ENCODE data around the gene TDP2.
A peak's percentile ranks its signal among the peaks of the same experiment; 100 is the strongest.

The TDP2 gene, protein sequence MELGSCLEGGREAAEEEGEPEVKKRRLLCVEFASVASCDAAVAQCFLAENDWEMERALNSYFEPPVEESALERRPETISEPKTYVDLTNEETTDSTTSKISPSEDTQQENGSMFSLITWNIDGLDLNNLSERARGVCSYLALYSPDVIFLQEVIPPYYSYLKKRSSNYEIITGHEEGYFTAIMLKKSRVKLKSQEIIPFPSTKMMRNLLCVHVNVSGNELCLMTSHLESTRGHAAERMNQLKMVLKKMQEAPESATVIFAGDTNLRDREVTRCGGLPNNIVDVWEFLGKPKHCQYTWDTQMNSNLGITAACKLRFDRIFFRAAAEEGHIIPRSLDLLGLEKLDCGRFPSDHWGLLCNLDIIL

DNA sequence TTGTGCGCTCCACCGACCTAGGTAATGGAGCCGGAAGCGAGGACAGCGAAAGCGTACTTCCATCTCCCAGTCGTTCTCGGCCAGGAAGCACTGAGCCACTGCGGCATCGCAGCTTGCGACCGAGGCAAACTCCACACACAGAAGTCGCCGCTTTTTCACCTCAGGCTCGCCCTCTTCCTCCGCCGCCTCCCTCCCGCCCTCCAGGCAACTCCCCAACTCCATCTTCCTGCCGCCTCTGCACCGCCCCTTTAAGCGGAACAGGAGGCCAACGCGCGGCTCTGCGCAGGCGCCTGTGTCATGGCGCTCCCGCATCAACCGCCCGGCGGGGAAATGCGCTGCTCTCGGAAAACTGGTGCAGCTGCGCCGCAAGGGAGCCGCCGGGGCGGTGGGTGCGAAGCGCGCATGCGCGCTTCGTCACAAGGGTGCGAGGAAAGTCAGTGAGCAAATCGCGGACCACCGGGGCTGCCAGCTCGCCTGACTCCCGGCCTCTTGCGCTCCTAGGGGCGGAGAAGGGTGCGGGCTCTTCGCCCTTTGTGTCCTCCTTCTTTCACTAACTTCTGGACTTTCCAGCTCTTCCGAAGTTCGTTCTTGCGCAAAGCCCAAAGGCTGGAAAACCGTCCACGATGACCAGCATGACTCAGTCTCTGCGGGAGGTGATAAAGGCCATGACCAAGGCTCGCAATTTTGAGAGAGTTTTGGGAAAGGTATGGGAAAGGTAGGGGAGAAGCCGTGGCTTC is at the start of gene TDP2, which contains the start of gene ACOT13:
TDP2 (minus strand) TSS at position 259 of the 737 bp plus-strand sequence; CDS start at position 222, 37 bp downstream.
ACOT13 (plus strand) TSS at position 437 of the 737 bp plus-strand sequence; CDS start at position 624, 187 bp downstream.
- peak; percentile 96 for DNase-seq (ENCODE audit: low spot score)

DNA sequence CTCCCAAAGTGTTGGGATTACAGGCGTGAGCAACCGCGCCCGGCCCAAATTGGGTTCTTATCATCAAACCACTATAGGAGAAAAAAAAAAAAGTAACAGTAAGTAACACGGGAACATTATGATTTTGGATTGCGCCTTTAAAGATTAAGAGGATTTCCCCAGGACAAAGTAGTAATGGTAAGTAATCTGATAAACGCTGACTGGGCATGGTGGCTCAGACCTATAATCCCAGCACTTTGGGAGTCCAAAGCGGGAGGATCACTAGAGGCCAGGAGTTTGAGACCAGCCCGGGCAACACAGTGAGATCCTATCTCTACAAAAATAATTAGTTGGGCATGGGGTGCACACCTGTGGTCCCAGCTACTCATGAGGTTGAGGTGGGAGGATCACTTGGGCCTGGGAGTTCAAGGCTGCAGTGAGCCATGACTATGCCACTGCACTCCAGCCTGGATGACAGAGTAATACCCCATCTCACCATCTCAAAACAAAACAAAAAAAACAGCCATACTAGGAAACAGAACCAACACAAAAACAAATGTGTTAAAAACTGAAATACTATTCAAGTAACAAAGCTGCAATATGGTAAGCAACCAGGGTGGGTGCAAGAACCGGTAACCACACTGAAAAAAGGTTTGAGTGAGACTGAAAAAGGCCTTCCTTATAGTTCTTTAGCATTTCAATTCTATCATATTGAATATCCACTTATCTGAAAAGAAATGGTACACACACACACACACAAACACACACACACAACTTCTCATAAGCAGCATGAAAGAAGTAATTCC is 44.0 kb upstream of the TDP2 start:
- DNase-seq (ENCODE audit: low spot score) = no peak

DNA sequence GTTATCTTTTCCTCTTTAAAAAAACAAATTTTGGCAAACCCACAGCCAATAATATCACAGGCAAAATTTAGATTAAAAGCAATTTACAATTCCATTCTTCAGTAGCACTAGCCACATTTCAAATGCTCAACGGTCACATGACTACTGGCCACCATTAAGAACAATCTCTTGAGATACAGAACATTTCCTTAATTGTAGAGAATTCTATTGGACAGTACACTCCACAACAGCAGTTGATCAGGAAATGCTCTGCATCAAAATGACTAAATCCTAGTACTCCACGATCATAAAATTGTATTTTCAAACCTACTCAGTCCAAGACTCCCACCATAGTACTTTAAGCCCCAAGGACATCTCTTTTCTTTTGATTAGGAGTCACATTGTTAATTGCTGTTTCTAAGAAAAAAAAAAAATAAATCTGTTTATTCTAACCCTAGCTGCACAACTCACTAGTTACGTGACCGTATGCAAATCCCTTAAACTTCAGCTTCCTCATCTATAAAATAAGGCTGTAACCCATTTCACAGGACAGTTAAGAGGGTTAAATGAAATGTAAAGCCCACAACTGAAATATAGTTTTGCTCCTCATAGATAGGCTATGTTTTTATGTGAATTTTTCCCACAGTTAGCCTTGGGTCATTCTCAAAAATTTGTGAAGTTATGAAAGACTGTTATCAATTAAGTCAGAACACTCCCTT is 42.5 kb upstream of the TDP2 start:
- DNase-seq (ENCODE audit: low spot score) = no peak

DNA sequence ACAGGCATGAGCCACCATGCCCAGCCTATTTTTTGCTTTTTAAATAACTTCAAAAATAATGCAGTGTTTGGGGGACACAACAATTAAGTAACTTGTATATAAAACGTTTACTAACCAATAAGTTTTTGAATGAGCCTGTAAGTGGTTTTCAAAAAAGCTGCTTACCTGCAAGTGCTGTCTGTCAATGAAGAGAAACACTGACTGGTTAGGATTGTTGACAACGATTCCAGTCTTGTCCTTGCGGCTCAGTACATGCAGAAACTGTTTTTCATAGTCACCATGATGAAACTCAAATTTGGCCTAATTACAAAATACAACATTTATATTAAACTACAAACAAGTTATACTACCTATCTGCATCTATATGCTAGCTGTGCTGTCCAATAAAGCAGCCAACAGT is 41.9 kb upstream of the TDP2 start:
- no peak for DNase-seq (ENCODE audit: low spot score)

DNA sequence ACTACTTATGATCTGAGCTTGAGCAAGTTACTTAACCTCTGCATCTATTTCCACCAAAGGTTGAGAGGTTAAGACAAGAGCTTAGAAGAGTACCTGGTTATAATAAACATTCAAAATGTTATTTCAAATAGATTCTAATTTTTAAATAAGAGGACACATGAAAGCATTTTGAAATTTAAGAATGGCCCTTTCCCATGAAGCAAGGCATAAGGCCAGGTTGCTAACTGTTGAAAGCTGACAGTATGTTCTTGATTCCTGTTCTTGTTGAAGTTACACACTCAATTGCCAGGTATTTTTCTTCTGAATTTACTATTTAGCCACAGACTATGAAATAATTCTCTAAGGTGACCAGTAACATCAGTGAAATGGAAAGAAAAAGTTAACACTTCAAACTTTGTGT is 37.8 kb upstream of the TDP2 start:
- DNase-seq (ENCODE audit: low spot score) = no peak

DNA sequence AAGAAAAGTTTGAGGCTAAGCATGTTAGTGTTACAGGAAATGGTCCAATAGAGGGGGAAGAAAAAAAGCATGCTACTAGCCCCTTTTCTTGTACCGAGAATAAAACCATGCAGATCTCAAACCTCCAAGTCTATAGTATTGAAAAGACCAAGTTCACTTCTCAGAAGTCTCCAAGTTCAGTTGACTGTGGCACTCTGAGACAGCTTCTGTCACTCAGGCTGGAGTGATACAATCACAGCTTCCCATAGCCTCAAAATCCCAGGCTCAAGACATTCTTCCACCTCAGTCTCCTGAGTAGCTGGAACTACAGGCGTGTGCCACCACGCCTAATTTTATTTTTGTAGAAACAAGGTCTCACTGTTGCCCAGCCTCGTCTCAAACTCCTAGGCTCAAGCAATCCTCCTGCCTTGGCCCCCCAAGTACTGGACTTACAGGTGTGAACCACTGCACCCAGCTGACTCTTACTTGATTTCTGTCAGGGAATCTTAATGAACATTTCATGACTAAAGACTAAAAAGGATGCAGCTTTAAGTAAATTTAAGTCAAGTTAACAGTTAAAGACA is 36.1 kb upstream of the TDP2 start:
- DNase-seq (ENCODE audit: low spot score) = no peak

DNA sequence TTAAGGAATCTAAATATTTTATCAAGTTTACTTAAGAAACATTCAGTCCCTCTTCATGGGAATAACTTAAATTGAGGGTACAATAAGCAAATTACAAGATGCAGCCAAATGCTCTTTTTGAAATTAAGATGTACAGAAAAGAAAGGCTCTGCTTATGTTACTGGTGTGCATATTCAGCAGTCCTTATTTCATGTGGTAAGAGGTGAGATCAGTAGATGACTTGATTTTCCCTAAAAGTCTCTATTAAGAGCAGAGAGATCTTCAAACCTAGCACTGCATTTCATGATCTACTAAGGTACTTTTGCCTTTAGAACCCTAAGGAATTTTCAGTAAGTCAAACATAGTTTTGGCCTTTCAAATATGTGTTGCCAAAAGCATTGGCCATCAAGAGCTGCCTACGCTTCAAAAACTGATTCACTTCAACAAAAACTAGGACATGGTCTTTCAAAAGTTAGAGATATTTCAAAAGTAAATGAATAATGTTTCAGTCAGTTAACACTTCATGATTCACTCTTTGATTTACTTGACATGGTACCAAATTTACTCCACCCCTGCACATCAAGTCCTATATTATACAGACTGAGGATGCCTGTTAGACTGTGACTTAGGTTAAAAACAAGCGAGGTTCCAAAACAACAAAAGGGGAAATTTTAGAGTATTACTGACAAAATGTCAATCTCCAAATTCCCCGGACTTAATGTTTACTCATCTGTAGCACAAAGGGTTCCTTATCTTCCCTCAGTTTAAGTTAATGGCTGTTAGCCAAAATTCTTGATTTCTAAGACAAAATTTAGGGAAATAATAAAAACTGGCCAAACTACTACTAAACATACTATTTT is 33.0 kb upstream of the TDP2 start:
- no peak for DNase-seq (ENCODE audit: low spot score)

DNA sequence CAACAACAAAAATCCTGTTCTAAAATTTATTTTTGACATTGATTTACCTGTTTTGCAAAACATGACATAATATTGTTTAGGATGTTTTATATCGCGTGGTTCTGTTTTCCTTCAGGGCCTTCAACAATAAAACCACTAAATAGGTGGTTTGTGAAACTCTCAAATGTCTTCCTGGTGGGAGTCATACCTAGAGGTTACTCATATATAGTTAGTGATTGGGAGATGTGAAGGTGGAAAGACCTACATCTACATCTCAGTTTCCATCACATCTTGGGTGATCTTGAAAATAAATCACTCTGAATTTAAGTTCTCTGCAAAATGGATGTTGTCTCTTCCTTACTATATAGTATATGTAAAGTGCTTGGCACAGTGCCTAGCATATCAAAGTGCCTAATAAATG is 29.4 kb upstream of the TDP2 start:
- no peak for DNase-seq (ENCODE audit: low spot score)

DNA sequence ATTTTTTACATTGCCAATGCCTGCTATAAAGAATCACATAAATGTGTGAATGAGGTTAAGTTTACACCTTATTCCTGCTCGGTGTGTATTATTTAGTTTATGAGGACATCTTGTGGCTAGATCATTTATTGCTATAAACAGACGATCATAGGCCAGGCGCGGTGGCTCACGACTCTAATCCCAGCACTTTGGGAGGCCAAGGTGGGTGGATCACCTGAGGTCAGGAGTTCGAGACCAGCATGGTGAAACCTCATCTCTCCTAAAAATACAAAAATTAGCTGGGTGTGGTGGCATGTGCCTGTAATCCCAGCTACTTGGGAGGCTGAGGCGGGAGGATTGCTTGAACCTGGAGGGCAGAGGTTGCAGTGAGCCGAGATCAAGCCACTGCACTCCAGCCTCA is 28.9 kb upstream of the TDP2 start:
- peak; percentile 64 for DNase-seq (ENCODE audit: low spot score)

DNA sequence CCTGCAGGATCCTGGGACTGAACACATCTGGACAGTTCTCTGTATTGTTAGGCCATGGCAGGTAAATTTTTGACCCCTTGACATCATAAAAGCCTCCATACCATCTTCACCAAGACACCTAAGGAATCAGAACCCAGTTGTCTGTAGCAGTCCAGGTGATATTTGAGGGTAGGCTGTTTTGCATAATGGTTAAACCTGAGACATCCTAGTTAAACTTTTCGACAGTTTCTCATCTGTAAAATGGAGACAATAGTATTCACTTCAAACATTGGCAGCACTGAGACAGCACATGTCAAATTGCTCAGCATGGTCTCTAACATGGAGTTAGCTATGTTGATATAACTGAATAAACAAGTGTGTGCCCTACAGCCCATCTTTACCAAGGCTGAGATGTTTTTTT is 27.5 kb upstream of the TDP2 start:
- no peak for DNase-seq (ENCODE audit: low spot score)

DNA sequence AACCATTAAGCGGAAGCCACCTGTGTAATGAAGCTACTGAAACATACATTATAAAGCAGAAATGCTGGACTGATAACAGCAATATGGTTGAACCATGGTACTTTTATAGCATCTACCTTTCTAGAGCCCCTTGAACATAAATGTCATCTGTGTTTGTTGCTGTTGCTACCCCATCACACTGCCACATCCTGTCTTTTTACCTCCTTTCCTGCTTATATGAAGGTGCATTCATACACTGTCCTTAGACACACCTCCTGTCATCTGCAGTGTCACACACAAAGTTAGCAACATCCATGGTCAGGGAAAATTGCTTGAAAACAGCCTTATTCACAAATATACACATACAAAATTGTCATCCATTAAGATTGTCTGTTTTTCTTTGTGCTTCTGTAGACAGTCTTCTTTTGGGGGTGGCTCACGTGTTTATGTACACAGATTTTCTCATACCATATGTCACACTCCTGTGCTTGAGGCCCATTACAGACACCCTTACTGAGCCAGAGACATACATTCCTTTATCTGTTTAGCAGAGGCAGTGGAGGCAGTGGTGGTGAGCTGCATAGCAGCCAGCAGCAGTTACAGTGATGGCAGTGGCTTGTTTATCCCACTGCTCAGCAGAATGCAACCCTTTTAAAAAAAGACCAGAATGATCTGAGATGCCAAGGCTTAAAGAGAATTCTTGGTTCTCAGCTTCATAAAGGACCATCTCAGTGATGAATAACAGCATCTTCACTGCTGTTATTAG is 26.3 kb upstream of the TDP2 start:
- DNase-seq (ENCODE audit: low spot score) = no peak

DNA sequence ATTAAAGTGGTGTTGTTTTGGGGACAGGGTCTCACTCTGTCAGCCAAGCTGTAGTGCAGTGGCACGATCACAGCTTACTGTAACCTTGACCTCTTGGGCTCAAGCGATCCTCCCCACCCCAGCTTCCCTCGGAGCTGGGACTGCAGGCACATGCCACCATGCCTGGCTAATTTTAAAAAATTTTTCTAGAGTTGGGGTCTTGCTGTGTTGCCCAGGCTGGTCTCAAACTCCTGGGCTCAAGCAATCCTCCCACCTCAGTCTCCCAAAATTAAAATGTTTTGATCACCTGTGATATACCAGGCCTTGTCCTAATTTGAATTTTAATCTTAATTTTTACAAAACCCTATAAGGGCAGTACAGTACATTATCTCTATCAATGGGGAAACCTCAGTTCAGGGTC is 25.7 kb upstream of the TDP2 start:
- no peak for DNase-seq (ENCODE audit: low spot score)

DNA sequence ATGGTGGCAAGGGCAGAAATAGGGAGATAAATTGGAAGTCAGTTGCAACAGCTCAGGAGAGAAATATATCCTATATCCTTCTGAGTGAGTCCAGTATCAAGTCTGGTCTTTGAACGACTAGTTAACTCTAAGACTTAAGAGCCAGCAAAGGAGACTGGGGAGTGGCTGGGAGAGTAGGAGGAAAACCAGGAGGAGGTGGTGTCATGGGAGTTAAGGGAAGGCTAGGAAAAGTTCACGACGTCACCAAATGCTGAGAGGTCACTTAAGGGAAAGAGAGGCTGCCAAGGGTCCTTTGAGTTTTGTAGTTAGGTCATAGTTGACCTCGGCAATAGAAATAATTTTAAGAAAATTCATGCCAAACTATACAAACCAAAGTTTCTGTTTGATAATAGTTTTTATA is 25.3 kb upstream of the TDP2 start:
- no peak for DNase-seq (ENCODE audit: low spot score)

DNA sequence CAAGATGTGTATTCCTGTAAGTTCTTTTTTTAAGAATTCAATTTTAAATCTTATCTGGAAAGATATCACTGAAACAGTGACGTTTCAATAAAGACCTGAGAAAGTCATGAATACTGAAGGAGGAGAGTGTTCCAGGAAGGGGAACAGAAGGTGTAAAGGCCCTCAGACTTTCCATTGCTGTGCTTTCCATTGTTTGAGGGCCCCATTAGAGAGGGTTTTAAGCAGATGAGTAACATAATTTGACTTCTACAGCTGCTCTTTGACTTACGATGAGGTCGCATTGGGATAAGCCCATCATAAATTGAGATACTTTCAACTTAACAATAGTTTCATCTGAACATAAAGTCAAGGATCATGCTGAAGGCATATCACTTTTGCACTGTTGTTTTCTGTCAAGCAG is 24.9 kb upstream of the TDP2 start:
- no peak for DNase-seq (ENCODE audit: low spot score)

DNA sequence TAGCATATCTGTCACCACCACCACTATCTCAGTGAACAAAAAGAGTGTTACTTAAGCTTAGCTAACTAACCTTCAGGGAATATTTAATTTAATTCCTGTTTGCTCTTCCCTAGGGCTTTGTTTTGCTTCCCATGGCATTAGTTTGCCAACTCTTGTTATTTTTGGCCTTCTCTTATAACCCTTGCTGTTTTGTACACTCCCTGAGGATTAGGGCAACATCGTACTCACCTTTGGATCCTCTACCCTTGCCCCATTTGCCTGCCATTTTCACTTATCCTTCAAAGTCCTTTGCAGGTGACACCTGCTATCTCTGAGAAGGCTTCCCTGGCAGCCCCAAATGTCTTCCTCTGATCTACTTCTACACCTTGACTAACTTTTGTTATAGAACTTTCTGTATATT is 23.9 kb upstream of the TDP2 start:
- DNase-seq (ENCODE audit: low spot score) = no peak

DNA sequence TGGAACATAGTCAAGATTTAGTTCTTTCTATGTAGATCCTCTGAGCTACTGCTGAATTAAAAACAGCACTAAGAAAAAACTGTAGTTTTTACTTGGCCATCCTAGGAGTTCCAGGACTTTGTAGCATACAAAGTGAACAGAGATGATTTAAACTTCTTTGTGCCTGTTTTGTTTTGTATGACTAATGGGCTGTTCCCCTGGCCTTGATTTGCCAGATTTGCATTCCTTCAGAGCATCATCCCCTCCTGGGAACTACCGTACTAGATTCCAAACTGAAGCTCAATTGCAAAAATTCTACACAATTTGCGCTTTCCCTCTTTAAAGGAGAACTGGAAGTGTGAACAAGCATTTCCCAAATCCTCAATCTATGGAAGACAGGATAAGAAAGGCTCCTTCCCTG is 23.3 kb upstream of the TDP2 start:
- DNase-seq (ENCODE audit: low spot score) = no peak

DNA sequence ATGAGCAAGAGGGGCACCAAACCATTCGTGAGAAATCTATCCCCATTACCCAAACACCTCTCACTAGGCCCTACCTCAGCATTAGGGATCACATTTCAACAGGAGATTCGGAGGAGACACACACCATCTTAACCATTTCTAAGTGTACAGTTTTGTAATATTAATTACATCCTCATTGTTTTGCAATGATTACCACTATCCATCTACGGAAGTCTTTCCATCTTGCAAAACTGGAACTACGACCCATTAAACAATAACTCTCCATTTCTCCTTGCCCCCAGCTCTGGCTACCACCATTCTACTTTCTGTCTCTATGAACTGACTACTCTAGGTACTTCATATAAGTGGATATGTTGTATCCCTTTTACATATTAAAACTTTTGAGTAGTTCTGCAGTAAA is 20.2 kb upstream of the TDP2 start:
- no peak for DNase-seq (ENCODE audit: low spot score)

DNA sequence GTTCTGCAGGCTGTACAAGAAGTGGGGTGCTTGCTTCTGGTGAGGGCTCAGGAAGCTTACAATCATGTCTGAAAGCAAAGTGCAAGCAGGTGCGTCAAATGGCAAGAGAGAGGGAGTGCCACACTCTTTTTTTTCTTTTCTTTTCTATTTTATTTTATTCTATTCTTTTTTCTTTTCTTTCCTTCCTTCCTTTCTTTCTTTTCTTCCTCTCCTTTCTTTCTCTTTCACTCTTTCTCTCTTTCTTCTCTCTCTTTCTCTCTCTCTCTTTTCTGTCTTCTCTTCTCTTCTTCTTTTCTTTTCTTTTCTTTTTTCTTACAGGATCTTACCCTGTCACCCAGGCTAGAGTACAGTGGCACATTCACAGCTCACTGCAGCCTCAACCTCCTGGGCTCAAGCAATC is 19.7 kb upstream of the TDP2 start:
- DNase-seq (ENCODE audit: low spot score) = no peak

DNA sequence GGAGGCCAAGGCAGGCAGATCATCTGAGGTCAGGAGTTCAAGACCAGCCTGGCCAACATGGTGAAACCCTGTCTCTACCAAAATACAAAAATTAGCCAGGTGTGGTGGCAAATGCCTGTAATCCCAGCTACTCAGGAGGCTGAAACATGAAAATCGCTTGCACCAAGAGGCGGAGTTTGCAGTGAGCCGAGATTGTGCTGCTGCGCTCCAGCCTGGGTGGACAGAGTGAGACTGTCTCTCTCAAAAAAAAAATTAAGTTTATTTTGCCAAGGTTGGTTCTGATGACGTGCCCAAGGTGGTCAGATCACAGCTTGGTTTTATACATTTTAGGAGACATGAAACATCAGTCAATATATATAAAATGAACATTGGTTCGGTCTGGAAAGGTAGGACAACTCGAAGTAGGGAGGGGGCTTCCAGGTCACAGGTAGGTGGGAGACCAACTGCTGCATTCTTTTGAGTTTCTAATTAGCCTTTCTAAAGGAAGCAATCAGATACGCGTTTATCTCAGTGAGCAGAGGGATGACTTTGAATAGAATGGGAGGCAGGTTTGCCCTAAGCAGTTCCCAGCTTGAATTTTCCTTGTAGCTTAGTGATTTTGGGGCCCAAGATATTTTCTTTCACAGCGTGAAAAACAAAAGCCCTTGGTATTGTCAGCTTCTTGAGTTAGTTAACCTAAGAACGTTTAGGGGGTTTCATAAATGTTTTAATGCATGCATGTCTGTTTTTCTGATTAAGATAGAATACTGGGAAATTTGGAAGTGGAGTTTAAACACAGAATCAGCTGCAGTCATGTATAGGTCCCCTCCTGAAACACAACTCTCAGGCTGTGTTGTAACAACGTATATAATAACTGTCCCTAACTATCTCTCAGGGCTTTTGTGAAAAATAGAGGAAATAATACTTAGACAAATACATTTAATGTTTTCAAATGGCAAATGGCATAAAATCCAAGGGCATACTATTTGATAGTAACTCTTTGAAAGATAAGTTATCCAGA is 16.9 kb upstream of the TDP2 start:
- no peak for DNase-seq (ENCODE audit: low spot score)
